ENCODE data around the gene SMCO2. TPM values are rescaled to one million over a fixed set of nuclear protein-coding genes. Genes with fewer than 3 reads are reported as not detected.

The SMCO2 gene
- total RNA-seq, 6 experiments from 2014 or later = not detected

GRCh38 chr12:27527512-27527911, 81.0 kb downstream of the SMCO2 start:
- Mint-ChIP-seq H3K27me3 (ENCODE audit: insufficient read depth) (no peaks in the 10 kb centered on the region), H3K4me3 (no peak overlapping the region)

GRCh38 chr12:27528788-27529187, 82.3 kb downstream of the SMCO2 start:
- no peaks in the 10 kb centered on the region for H3K9me3 Mint-ChIP-seq
- H3K27me3 Mint-ChIP-seq (ENCODE audit: insufficient read depth) = no peaks in the 10 kb centered on the region
- H3K4me1 Mint-ChIP-seq (ENCODE audit: low read depth) = peaks cover 47% of the 10 kb centered on the region
- no peak for TF ChIP-seq CTCF (IDR thresholded peaks at IDR 0.05)
- peaks cover 24% of the 10 kb centered on the region for H3K36me3 Mint-ChIP-seq (ENCODE audit: low read depth)
- no peak overlapping the region for H3K27ac Mint-ChIP-seq
- no peak for DNase-seq
- no peak overlapping the region for H3K4me3 Mint-ChIP-seq

More at GRCh38 chr12:27527512-27527911, 81.0 kb downstream of the SMCO2 start:
- peaks cover 22% of the 10 kb centered on the region for H3K36me3 Mint-ChIP-seq (ENCODE audit: low read depth)
- no peak for TF ChIP-seq CTCF (IDR thresholded peaks at IDR 0.05)
- H3K4me1 Mint-ChIP-seq (ENCODE audit: low read depth) = peaks cover 55% of the 10 kb centered on the region
- H3K27ac Mint-ChIP-seq = no peak overlapping the region
- no peaks in the 10 kb centered on the region for H3K9me3 Mint-ChIP-seq
- DNase-seq = no peak

GRCh38 chr12:27530157-27530922, 83.8 kb downstream of the SMCO2 start:
- H3K9me3 Mint-ChIP-seq = no peaks in the 10 kb centered on the region
- TF ChIP-seq CTCF (IDR thresholded peaks at IDR 0.05) = no peak
- no peak overlapping the region for H3K4me3 Mint-ChIP-seq
- H3K27me3 Mint-ChIP-seq (ENCODE audit: insufficient read depth) = no peaks in the 10 kb centered on the region
- peaks cover 32% of the 10 kb centered on the region for H3K36me3 Mint-ChIP-seq (ENCODE audit: low read depth)
- H3K27ac Mint-ChIP-seq = no peak overlapping the region
- H3K4me1 Mint-ChIP-seq (ENCODE audit: low read depth) = peaks cover 59% of the 10 kb centered on the region
- DNase-seq = no peak

- peaks cover 47% of the 10 kb centered on the region for H3K4me1 Mint-ChIP-seq (ENCODE audit: low read depth)
These were observed 85.4 kb downstream of the SMCO2 start for GRCh38 chr12:27531896-27532295.

GRCh38 chr12:27534060-27534764, 87.7 kb downstream of the SMCO2 start:
- peak overlapping the region; percentile 1; the same call in 1 of the 2 replicates for H3K27ac Mint-ChIP-seq
- no peak for DNase-seq

More at GRCh38 chr12:27531896-27532295, 85.4 kb downstream of the SMCO2 start:
- TF ChIP-seq CTCF (IDR thresholded peaks at IDR 0.05) = no peak
- peaks cover 38% of the 10 kb centered on the region for H3K36me3 Mint-ChIP-seq (ENCODE audit: low read depth)
- H3K4me3 Mint-ChIP-seq = no peak overlapping the region
- H3K9me3 Mint-ChIP-seq = no peaks in the 10 kb centered on the region
- no peak for DNase-seq
- H3K27me3 Mint-ChIP-seq (ENCODE audit: insufficient read depth) = no peaks in the 10 kb centered on the region
- no peak overlapping the region for H3K27ac Mint-ChIP-seq

More at GRCh38 chr12:27534060-27534764, 87.7 kb downstream of the SMCO2 start:
- H3K9me3 Mint-ChIP-seq = no peaks in the 10 kb centered on the region
- no peak for TF ChIP-seq CTCF (IDR thresholded peaks at IDR 0.05)
- H3K36me3 Mint-ChIP-seq (ENCODE audit: low read depth) = peaks cover 32% of the 10 kb centered on the region
- H3K4me1 Mint-ChIP-seq (ENCODE audit: low read depth) = peaks cover 47% of the 10 kb centered on the region
- no peak overlapping the region for H3K4me3 Mint-ChIP-seq
- no peaks in the 10 kb centered on the region for H3K27me3 Mint-ChIP-seq (ENCODE audit: insufficient read depth)

All from HFFc6 (cell line).